A549 treated with AZD9567 at 1 μM for 4 hours (cell line): Measurements from ENCODE around the gene SIX3. TPM values are rescaled to one million over a fixed set of nuclear protein-coding genes. Genes with fewer than 3 reads are reported as not detected.

ENCODE experiments used
- total RNA-seq: library from RNA; stranded (reverse); fragments of 200-300 nt; extraction: Qiagen RNA extraction; gene quantifications from 5 replicates; pipeline ENCODE4 v1.2.3, GENCODE V29; 2022; ENCODE audit not compliant: insufficient read depth

SIX3 gene
- total RNA-seq: 0.96 to 2.0 TPM (median 1.8 TPM) in 5 replicates

DNA sequence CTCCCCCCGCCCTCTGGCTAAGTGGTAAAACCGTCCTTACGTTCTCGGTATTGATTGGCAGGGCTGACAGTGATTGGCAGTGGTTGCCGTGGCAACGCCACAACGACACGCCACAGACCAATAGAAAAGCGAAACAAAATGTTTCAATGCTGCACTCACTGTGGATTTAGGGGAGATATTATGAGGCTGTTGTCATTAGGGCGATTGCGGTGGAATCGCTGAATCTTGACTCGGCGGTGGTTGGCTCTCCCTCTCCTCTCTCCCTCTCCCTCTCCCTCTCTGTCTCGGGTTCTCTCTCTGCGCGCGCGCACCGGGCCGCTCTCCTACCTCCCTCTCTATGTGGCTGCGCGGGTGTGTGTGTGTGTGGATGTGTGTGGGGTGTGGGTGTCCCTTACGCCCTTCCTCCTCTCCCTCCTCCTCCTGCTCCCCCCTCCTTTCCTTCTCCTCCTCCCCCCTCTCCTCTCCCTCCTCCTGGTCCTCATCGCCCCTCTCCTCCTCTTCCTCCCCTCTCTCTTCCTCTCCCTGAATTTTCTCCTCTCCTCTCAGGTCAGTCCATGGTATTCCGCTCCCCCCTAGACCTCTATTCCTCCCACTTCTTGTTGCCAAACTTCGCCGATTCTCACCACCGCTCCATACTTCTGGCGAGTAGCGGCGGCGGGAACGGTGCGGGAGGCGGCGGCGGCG is at the start of gene SIX3:
TSS of gene SIX3 (plus strand) at position 152 of the 684 bp plus-strand sequence. CDS start at position 555, 403 bp downstream.

Other genes starting within 250 kb of the SIX3 start
- gene SIX2, start 67.8 kb downstream of the SIX3 start, total RNA-seq: 0.80 to 1.2 TPM (median 1.1 TPM) in 5 replicates